Astrocyte (in vitro differentiated cells and primary cell): Measurements from ENCODE around the gene TOGARAM2. TPM values are rescaled to one million over a fixed set of nuclear protein-coding genes. Genes with fewer than 3 reads are reported as not detected.
A peak's percentile ranks its signal among the peaks of the same experiment; 100 is the strongest.

ENCODE experiments used
- DNase-seq: peaks from one replicate; pipeline ENCODE4 v3.0.0-alpha.2; 2010; ENCODE audit warnings: low read depth
- FAIRE-seq: peaks from 2 replicates; lab custom pipeline; 2011; peaks lifted over from hg19 to GRCh38; lab: Jason Lieb, UNC
- H2AFZ ChIP-seq: 2 replicates; pipeline ENCODE4 v1.6.0; 2012; ENCODE audit warnings: low read depth, low read length, inconsistent platforms
- H3K27ac ChIP-seq: 2 replicates; pipeline ENCODE4 v1.5.1; 2011; ENCODE audit warnings: low read depth, low read length, inconsistent platforms
- H3K27me3 ChIP-seq: 2 replicates; pipeline ENCODE4 v1.6.0; 2011; ENCODE audit warnings: low read length, inconsistent platforms; ENCODE audit not compliant: insufficient read depth
- H3K36me3 ChIP-seq: 2 replicates; pipeline ENCODE4 v1.5.1; 2011; ENCODE audit warnings: low read length, inconsistent platforms; ENCODE audit not compliant: insufficient read depth
- H3K4me1 ChIP-seq: 2 replicates; pipeline ENCODE4 v1.5.1; 2011; ENCODE audit warnings: low read length, inconsistent platforms; ENCODE audit not compliant: insufficient read depth
- H3K4me2 ChIP-seq: 2 replicates; pipeline ENCODE4 v1.6.0; 2012; ENCODE audit warnings: low read length, inconsistent platforms
- H3K4me3 ChIP-seq: 2 replicates; pipeline ENCODE4 v1.5.1; 2011; ENCODE audit warnings: low read depth, mild to moderate bottlenecking, low read length, inconsistent platforms; ENCODE audit not compliant: insufficient read depth
- H3K79me2 ChIP-seq: 2 replicates; pipeline ENCODE4 v1.6.0; 2012; ENCODE audit warnings: mild to moderate bottlenecking, low read length, inconsistent platforms; ENCODE audit not compliant: insufficient read depth
- H3K9ac ChIP-seq: 2 replicates; pipeline ENCODE4 v1.6.0; 2012; ENCODE audit warnings: mild to moderate bottlenecking, low read length, inconsistent platforms
- H3K9me3 ChIP-seq: 2 replicates; pipeline ENCODE4 v1.5.1; 2012; ENCODE audit warnings: low read depth, mild to moderate bottlenecking, low read length, inconsistent platforms; ENCODE audit not compliant: insufficient read depth
- H4K20me1 ChIP-seq: 2 replicates; pipeline ENCODE4 v1.6.0; 2012; ENCODE audit warnings: low read length, inconsistent platforms; ENCODE audit not compliant: insufficient read depth
- H3K27ac Mint-ChIP-seq: one replicate; pipeline ENCODE4 v1.8.0; 2021; ENCODE audit warnings: mild to moderate bottlenecking, mixed read lengths; ENCODE audit not compliant: unreplicated experiment
- H3K27me3 Mint-ChIP-seq: one replicate; pipeline ENCODE4 v1.8.0; 2021; ENCODE audit warnings: low read depth, mixed read lengths; ENCODE audit not compliant: unreplicated experiment
- H3K36me3 Mint-ChIP-seq: one replicate; pipeline ENCODE4 v1.8.0; 2021; ENCODE audit warnings: low read depth, mixed read lengths; ENCODE audit not compliant: unreplicated experiment
- H3K4me1 Mint-ChIP-seq: one replicate; pipeline ENCODE4 v1.8.0; 2021; ENCODE audit warnings: low read depth, mixed read lengths; ENCODE audit not compliant: unreplicated experiment
- H3K4me3 Mint-ChIP-seq: one replicate; pipeline ENCODE4 v1.8.0; 2021; ENCODE audit warnings: mild to moderate bottlenecking, moderate library complexity, mixed read lengths; ENCODE audit not compliant: unreplicated experiment
- H3K9me3 Mint-ChIP-seq: one replicate; pipeline ENCODE4 v1.8.0; 2021; ENCODE audit warnings: mild to moderate bottlenecking, mixed read lengths; ENCODE audit not compliant: unreplicated experiment
- EZH2 ChIP-seq: IDR thresholded peaks from 2 replicates; pipeline ENCODE4 v1.6.1; 2012; ENCODE audit warnings: mild to moderate bottlenecking, low read length, inconsistent platforms; ENCODE audit not compliant: insufficient read depth
- total RNA-seq: library from RNA; stranded (reverse); gene quantifications from 2 replicates; pipeline ENCODE4 v1.2.1, GENCODE V29; 2021
- TF ChIP-seq, protein P1 (sequence below): IDR thresholded peaks from 2 replicates; pipeline ENCODE4 v1.5.1; 2011; ENCODE audit warnings: low read depth, mild to moderate bottlenecking, inconsistent platforms, low read length, moderate library complexity; ENCODE audit not compliant: insufficient read depth

The TOGARAM2 gene
- total RNA-seq, 1 donor from 2014 or later, result 0.73 TPM

DNA sequence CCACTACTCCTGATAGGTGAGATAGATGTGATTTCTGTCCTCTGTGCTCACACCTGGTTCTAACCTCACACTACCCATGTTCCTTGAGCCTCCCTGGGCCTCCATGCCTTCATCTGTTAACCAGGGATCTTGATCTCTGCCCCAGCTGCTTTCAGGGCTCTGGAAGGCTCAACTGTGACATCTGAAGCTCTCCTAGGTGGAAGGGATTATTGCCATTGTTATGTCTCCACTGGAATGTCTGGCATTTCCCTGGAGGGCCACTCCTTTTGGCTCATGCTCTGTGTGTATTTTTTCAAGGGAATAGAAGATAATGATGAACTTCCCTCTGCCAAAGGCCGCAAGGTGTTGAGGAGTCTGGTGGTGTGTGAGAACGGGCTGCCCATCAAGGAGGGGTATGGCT, 52.1 kb downstream of the TOGARAM2 start:
- H3K27ac Mint-ChIP-seq, result no peak overlapping the region
- TF ChIP-seq EZH2, result no peak
- TF ChIP-seq, protein P1, sequence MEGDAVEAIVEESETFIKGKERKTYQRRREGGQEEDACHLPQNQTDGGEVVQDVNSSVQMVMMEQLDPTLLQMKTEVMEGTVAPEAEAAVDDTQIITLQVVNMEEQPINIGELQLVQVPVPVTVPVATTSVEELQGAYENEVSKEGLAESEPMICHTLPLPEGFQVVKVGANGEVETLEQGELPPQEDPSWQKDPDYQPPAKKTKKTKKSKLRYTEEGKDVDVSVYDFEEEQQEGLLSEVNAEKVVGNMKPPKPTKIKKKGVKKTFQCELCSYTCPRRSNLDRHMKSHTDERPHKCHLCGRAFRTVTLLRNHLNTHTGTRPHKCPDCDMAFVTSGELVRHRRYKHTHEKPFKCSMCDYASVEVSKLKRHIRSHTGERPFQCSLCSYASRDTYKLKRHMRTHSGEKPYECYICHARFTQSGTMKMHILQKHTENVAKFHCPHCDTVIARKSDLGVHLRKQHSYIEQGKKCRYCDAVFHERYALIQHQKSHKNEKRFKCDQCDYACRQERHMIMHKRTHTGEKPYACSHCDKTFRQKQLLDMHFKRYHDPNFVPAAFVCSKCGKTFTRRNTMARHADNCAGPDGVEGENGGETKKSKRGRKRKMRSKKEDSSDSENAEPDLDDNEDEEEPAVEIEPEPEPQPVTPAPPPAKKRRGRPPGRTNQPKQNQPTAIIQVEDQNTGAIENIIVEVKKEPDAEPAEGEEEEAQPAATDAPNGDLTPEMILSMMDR, result no peak
- Histone ChIP-seq H3K4me2 (peak overlapping the region; percentile 54), H2AFZ (peak overlapping the region; percentile 42), H3K27ac (no peak overlapping the region), H3K4me3 (no peak overlapping the region), H3K4me1 (peaks cover 15% of the 10 kb centered on the region), H3K9me3 (no peaks in the 10 kb centered on the region), H3K27me3 (no peaks in the 10 kb centered on the region), H3K36me3 (no peaks in the 10 kb centered on the region), H4K20me1 (no peaks in the 10 kb centered on the region), H3K9ac (no peak overlapping the region), H3K79me2 (no peaks in the 10 kb centered on the region)
- H3K4me3 Mint-ChIP-seq, result no peak overlapping the region
- H3K36me3 Mint-ChIP-seq, result peaks cover 3% of the 10 kb centered on the region
- peaks cover 7% of the 10 kb centered on the region for H3K9me3 Mint-ChIP-seq
- FAIRE-seq (no peak), DNase-seq (peak; percentile 70)
- H3K4me1 Mint-ChIP-seq, result peaks cover 13% of the 10 kb centered on the region
- peaks cover 17% of the 10 kb centered on the region for H3K27me3 Mint-ChIP-seq

DNA sequence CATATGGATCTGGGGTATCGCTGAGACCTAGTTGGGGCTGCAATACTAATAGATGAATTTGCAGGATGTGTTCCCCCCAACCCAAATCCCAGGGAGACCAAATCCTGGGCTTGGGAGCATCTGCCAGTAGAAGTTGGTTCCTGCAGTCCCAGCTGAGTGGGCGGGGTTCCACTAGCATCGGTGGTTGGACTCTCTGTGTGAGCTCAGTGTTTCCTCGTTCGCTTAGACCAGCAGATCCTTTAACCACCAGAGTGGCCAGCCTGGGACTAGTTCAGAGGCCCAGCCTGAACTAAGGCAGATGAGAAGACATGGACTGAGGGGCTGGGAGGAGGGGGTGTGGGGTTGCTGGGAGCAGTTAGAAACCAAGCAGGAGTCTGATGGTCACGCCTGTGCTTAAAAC, 52.6 kb downstream of the TOGARAM2 start:
- no peak overlapping the region for H3K27ac ChIP-seq
- no peaks in the 10 kb centered on the region for H3K27me3 ChIP-seq
- H3K4me3 ChIP-seq, result no peak overlapping the region
- no peak for TF ChIP-seq EZH2
- TF ChIP-seq, protein P1, result no peak
- no peak overlapping the region for H3K27ac Mint-ChIP-seq
- H3K4me3 Mint-ChIP-seq, result no peak overlapping the region
- H3K9me3 ChIP-seq, result no peaks in the 10 kb centered on the region
- peak overlapping the region; percentile 42 for H2AFZ ChIP-seq
- DNase-seq, result peak; percentile 11
- H3K4me1 ChIP-seq, result peaks cover 15% of the 10 kb centered on the region
- FAIRE-seq, result no peak
- no peaks in the 10 kb centered on the region for H4K20me1 ChIP-seq
- peaks cover 18% of the 10 kb centered on the region for H3K27me3 Mint-ChIP-seq
- peaks cover 13% of the 10 kb centered on the region for H3K4me1 Mint-ChIP-seq
- H3K36me3 ChIP-seq, result no peaks in the 10 kb centered on the region
- H3K9ac ChIP-seq, result no peak overlapping the region
- H3K36me3 Mint-ChIP-seq, result peaks cover 3% of the 10 kb centered on the region
- peaks cover 7% of the 10 kb centered on the region for H3K9me3 Mint-ChIP-seq
- peak overlapping the region; percentile 54 for H3K4me2 ChIP-seq
- H3K79me2 ChIP-seq, result no peaks in the 10 kb centered on the region

DNA sequence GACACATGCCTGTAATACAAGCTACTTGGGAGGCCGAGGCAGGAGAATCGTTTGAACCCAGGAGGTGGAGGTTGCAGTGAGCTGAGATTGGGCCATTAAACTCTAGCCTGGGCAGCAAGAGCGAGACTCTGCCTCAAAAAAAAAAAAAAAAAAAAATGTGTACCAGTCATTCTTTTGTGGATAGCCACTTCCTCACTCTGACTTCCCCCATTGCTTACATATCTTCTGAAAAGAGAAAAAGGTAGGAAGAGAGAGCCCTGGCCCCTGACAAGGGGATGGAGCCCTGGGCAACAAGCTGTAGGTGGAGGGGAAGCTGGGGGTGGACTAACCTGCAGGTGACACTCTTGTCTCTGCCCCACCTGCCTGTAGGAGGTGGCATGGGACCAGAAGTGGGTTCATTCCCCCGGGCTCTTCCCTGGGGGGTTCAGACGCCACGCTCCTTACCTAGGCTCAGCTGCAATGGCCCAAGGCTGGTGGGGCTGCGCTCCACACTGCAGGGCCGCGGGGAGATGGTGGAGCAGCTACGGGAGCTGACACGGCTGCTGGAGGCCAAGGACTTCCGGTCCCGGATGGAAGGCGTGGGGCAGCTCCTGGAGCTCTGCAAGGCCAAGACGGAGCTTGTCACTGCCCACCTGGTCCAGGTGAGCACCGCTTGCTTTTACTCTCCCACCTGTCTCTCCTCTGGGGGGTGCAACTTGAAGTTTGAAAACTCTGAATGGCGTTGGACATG, 54.1 kb downstream of the TOGARAM2 start:
- H3K36me3 ChIP-seq, result no peaks in the 10 kb centered on the region
- FAIRE-seq (no peak), DNase-seq (no peak)
- H3K79me2 ChIP-seq, result no peaks in the 10 kb centered on the region
- TF ChIP-seq, protein P1, result no peak
- TF ChIP-seq EZH2, result no peak
- H2AFZ ChIP-seq, result no peak overlapping the region
- no peaks in the 10 kb centered on the region for H3K27me3 ChIP-seq
- H3K4me3 ChIP-seq, result no peak overlapping the region
- H3K27ac Mint-ChIP-seq, result no peak overlapping the region
- H3K27ac ChIP-seq, result no peak overlapping the region
- peaks cover 13% of the 10 kb centered on the region for H3K4me1 Mint-ChIP-seq
- H3K27me3 Mint-ChIP-seq, result peaks cover 19% of the 10 kb centered on the region
- H4K20me1 ChIP-seq, result no peaks in the 10 kb centered on the region
- H3K9me3 ChIP-seq, result no peaks in the 10 kb centered on the region
- H3K9me3 Mint-ChIP-seq, result peaks cover 7% of the 10 kb centered on the region
- peaks cover 3% of the 10 kb centered on the region for H3K36me3 Mint-ChIP-seq
- no peak overlapping the region for H3K4me3 Mint-ChIP-seq
- H3K4me1 ChIP-seq, result peaks cover 15% of the 10 kb centered on the region
- no peak overlapping the region for H3K4me2 ChIP-seq
- no peak overlapping the region for H3K9ac ChIP-seq
